Astrocyte of the cerebellum (primary cell): ENCODE measurements around the gene UTP15.

Source experiments
- DNase-seq: peaks from one replicate; pipeline ENCODE4 v3.0.0-alpha.2; 2011; ENCODE audit warnings: low read depth
- H3K4me3 ChIP-seq: 2 replicates; pipeline ENCODE4 v1.5.1; 2011; ENCODE audit warnings: mild to moderate bottlenecking, low read depth, low read length, moderate library complexity
- CTCF ChIP-seq: IDR thresholded peaks from 2 replicates; pipeline ENCODE4 v1.5.1; 2012; ENCODE audit warnings: low read length, low read depth, moderate library complexity, mild to moderate bottlenecking; ENCODE audit errors: missing control alignments
- in situ Hi-C: cut with HindIII; loops from 2 replicates; pipeline ENCODE4 v1.10.0; 2017; ENCODE audit warnings: low sequenced_read_pairs

The UTP15 gene

GRCh38 chr5:73540192-73540591 is 25.4 kb upstream of the UTP15 start:
- in situ Hi-C loops, result no loop called here
- DNase-seq, result no peak

GRCh38 chr5:73542020-73542419 is 23.5 kb upstream of the UTP15 start:
- no peak for TF ChIP-seq CTCF

More at GRCh38 chr5:73540192-73540591, 25.4 kb upstream of the UTP15 start:
- H3K4me3 ChIP-seq, result no peak overlapping the region
- no peak for TF ChIP-seq CTCF

DNA sequence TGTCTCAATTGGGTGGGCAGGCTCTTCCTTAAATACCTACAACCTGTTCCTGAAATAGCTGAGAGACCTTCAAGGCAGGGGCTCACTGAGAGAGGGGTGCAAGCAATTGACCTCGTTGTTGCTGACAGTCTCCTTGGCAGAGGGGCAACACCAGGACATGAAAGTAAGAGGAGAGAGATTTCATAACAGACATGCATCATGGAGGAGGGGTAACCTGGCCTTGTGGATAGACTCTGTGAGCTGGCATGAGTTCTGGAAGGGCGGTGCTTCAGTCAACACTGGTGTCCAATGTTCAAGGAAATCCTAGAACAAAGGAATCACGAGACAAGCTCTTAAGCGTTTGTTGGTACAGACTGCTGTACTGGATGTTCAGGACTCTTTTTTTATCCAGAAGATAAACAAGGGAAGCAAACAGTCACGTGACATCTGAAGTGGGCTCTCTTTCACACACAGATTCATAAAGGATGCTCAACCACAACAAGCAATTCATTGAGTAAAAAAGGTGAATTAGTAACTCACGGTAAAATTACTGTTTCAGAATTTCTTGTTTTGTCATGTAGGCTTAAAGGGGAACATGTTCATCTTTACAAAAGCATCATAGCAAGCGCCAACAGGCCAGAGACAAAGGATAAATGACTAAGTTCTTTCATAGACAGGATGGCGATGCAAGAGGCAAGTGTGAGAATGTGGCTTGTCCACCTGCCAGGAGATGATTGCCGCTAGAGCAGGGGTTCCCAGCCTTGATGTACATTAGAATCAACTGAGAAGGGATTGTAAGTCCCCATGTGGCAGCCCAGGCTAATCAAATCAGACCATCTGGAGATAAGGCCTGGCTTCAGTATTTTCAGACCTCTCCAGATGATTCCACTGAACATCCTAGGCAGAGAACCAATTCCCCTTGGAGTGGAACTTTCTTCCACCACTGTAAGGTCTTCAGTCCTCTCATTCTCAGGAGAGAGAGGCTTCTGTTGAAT is 20.8 kb upstream of the UTP15 start:
- DNase-seq, result no peak
- in situ Hi-C loops, result no loop called here
- no peak overlapping the region for H3K4me3 ChIP-seq
- TF ChIP-seq CTCF, result no peak

More at GRCh38 chr5:73542020-73542419, 23.5 kb upstream of the UTP15 start:
- in situ Hi-C loops, result no loop called here
- DNase-seq, result no peak
- H3K4me3 ChIP-seq, result no peak overlapping the region

GRCh38 chr5:73545403-73545779 is 20.2 kb upstream of the UTP15 start:
- no peak for DNase-seq
- no peak overlapping the region for H3K4me3 ChIP-seq
- TF ChIP-seq CTCF, result no peak
- in situ Hi-C loops, result no loop called here

- TF ChIP-seq CTCF, result no peak
- in situ Hi-C loops, result no loop called here
- H3K4me3 ChIP-seq, result no peak overlapping the region
- no peak for DNase-seq
Measured at GRCh38 chr5:73550016-73550415, 15.5 kb upstream of the UTP15 start.

DNA sequence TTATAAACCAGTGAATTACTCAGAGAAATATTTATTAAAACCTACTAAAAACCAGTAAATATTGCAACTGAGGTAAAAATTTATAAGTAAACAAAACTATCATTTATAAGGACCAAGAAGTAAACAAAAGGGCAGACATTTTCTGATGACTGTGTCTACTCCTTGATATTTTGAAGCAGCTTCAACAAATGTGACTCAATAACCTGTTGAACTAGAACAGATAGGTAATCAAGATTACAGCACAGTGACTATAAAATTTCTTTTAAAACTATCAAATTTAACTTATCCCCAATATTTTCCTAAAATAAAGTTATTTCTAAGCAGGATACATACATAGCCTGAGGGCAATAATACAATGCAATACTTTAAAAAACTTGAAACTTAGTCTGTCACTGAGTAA is 12.9 kb upstream of the UTP15 start:
- in situ Hi-C loops, result no loop called here
- TF ChIP-seq CTCF, result no peak
- no peak for DNase-seq
- H3K4me3 ChIP-seq, result no peak overlapping the region
